ENCODE results near the gene MEI4.

GRCh38 chr6:77776441-77776840 lies 123.6 kb downstream of the MEI4 start:
- TF ChIP-seq, protein P1, sequence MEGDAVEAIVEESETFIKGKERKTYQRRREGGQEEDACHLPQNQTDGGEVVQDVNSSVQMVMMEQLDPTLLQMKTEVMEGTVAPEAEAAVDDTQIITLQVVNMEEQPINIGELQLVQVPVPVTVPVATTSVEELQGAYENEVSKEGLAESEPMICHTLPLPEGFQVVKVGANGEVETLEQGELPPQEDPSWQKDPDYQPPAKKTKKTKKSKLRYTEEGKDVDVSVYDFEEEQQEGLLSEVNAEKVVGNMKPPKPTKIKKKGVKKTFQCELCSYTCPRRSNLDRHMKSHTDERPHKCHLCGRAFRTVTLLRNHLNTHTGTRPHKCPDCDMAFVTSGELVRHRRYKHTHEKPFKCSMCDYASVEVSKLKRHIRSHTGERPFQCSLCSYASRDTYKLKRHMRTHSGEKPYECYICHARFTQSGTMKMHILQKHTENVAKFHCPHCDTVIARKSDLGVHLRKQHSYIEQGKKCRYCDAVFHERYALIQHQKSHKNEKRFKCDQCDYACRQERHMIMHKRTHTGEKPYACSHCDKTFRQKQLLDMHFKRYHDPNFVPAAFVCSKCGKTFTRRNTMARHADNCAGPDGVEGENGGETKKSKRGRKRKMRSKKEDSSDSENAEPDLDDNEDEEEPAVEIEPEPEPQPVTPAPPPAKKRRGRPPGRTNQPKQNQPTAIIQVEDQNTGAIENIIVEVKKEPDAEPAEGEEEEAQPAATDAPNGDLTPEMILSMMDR (conservative IDR thresholded peaks at IDR 0.05; ENCODE audit: low read depth, low read length): no peak
- no peak for TF ChIP-seq POLR2A (IDR thresholded peaks at IDR 0.05; ENCODE audit: low read depth, low read length)
- TF ChIP-seq, protein P2, sequence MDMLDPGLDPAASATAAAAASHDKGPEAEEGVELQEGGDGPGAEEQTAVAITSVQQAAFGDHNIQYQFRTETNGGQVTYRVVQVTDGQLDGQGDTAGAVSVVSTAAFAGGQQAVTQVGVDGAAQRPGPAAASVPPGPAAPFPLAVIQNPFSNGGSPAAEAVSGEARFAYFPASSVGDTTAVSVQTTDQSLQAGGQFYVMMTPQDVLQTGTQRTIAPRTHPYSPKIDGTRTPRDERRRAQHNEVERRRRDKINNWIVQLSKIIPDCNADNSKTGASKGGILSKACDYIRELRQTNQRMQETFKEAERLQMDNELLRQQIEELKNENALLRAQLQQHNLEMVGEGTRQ (IDR thresholded peaks at IDR 0.05; ENCODE audit: low read depth, low read length): no peak
- TF ChIP-seq, protein P3, sequence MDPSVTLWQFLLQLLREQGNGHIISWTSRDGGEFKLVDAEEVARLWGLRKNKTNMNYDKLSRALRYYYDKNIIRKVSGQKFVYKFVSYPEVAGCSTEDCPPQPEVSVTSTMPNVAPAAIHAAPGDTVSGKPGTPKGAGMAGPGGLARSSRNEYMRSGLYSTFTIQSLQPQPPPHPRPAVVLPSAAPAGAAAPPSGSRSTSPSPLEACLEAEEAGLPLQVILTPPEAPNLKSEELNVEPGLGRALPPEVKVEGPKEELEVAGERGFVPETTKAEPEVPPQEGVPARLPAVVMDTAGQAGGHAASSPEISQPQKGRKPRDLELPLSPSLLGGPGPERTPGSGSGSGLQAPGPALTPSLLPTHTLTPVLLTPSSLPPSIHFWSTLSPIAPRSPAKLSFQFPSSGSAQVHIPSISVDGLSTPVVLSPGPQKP (IDR thresholded peaks at IDR 0.05; ENCODE audit: borderline replicate concordance, low read depth, low read length): no peak
- no peak for TF ChIP-seq RAD21 (IDR thresholded peaks at IDR 0.05; ENCODE audit: low read length)
- TF ChIP-seq MXI1 (IDR thresholded peaks at IDR 0.05; ENCODE audit: borderline replicate concordance, low read depth, low read length): no peak
- TF ChIP-seq CEBPB (IDR thresholded peaks at IDR 0.05; ENCODE audit: low read depth, low read length): no peak
- TF ChIP-seq FOS (IDR thresholded peaks at IDR 0.05; ENCODE audit: low read depth, low read length): no peak
- no peak for TF ChIP-seq RFX5 (IDR thresholded peaks at IDR 0.05; ENCODE audit: low read depth, low read length)
- no peak for TF ChIP-seq CHD1 (IDR thresholded peaks at IDR 0.05; ENCODE audit: low read depth, low read length)
- TF ChIP-seq BHLHE40 (IDR thresholded peaks at IDR 0.05; ENCODE audit: low read depth, low read length): no peak
